Astrocyte (in vitro differentiated cells and primary cell): ENCODE data around the gene STEAP1. TPM values are rescaled to one million over a fixed set of nuclear protein-coding genes. Genes with fewer than 3 reads are reported as not detected.

Experiments
- DNase-seq: peaks from one replicate; pipeline ENCODE4 v3.0.0-alpha.2; 2010; ENCODE audit warnings: low read depth
- FAIRE-seq: peaks from 2 replicates; lab custom pipeline; 2011; peaks lifted over from hg19 to GRCh38; lab: Jason Lieb, UNC
- H2AFZ ChIP-seq: 2 replicates; pipeline ENCODE4 v1.6.0; 2012; ENCODE audit warnings: low read depth, low read length, inconsistent platforms
- H3K27ac ChIP-seq: 2 replicates; pipeline ENCODE4 v1.5.1; 2011; ENCODE audit warnings: low read depth, low read length, inconsistent platforms
- H3K27me3 ChIP-seq: 2 replicates; pipeline ENCODE4 v1.6.0; 2011; ENCODE audit warnings: low read length, inconsistent platforms; ENCODE audit not compliant: insufficient read depth
- H3K36me3 ChIP-seq: 2 replicates; pipeline ENCODE4 v1.5.1; 2011; ENCODE audit warnings: low read length, inconsistent platforms; ENCODE audit not compliant: insufficient read depth
- H3K4me1 ChIP-seq: 2 replicates; pipeline ENCODE4 v1.5.1; 2011; ENCODE audit warnings: low read length, inconsistent platforms; ENCODE audit not compliant: insufficient read depth
- H3K4me2 ChIP-seq: 2 replicates; pipeline ENCODE4 v1.6.0; 2012; ENCODE audit warnings: low read length, inconsistent platforms
- H3K4me3 ChIP-seq: 2 replicates; pipeline ENCODE4 v1.5.1; 2011; ENCODE audit warnings: low read depth, mild to moderate bottlenecking, low read length, inconsistent platforms; ENCODE audit not compliant: insufficient read depth
- H3K79me2 ChIP-seq: 2 replicates; pipeline ENCODE4 v1.6.0; 2012; ENCODE audit warnings: mild to moderate bottlenecking, low read length, inconsistent platforms; ENCODE audit not compliant: insufficient read depth
- H3K9ac ChIP-seq: 2 replicates; pipeline ENCODE4 v1.6.0; 2012; ENCODE audit warnings: mild to moderate bottlenecking, low read length, inconsistent platforms
- H3K9me3 ChIP-seq: 2 replicates; pipeline ENCODE4 v1.5.1; 2012; ENCODE audit warnings: low read depth, mild to moderate bottlenecking, low read length, inconsistent platforms; ENCODE audit not compliant: insufficient read depth
- H4K20me1 ChIP-seq: 2 replicates; pipeline ENCODE4 v1.6.0; 2012; ENCODE audit warnings: low read length, inconsistent platforms; ENCODE audit not compliant: insufficient read depth
- H3K27ac Mint-ChIP-seq: one replicate; pipeline ENCODE4 v1.8.0; 2021; ENCODE audit warnings: mild to moderate bottlenecking, mixed read lengths; ENCODE audit not compliant: unreplicated experiment
- H3K27me3 Mint-ChIP-seq: one replicate; pipeline ENCODE4 v1.8.0; 2021; ENCODE audit warnings: low read depth, mixed read lengths; ENCODE audit not compliant: unreplicated experiment
- H3K36me3 Mint-ChIP-seq: one replicate; pipeline ENCODE4 v1.8.0; 2021; ENCODE audit warnings: low read depth, mixed read lengths; ENCODE audit not compliant: unreplicated experiment
- H3K4me1 Mint-ChIP-seq: one replicate; pipeline ENCODE4 v1.8.0; 2021; ENCODE audit warnings: low read depth, mixed read lengths; ENCODE audit not compliant: unreplicated experiment
- H3K4me3 Mint-ChIP-seq: one replicate; pipeline ENCODE4 v1.8.0; 2021; ENCODE audit warnings: mild to moderate bottlenecking, moderate library complexity, mixed read lengths; ENCODE audit not compliant: unreplicated experiment
- H3K9me3 Mint-ChIP-seq: one replicate; pipeline ENCODE4 v1.8.0; 2021; ENCODE audit warnings: mild to moderate bottlenecking, mixed read lengths; ENCODE audit not compliant: unreplicated experiment
- EZH2 ChIP-seq: IDR thresholded peaks from 2 replicates; pipeline ENCODE4 v1.6.1; 2012; ENCODE audit warnings: mild to moderate bottlenecking, low read length, inconsistent platforms; ENCODE audit not compliant: insufficient read depth
- total RNA-seq: library from RNA; stranded (reverse); gene quantifications from 2 replicates; pipeline ENCODE4 v1.2.1, GENCODE V29; 2021
- TF ChIP-seq, protein P1 (sequence below): IDR thresholded peaks from 2 replicates; pipeline ENCODE4 v1.5.1; 2011; ENCODE audit warnings: low read depth, mild to moderate bottlenecking, inconsistent platforms, low read length, moderate library complexity; ENCODE audit not compliant: insufficient read depth

The STEAP1 gene
- total RNA-seq, 1 donor from 2014 or later: 6.2 TPM

DNA sequence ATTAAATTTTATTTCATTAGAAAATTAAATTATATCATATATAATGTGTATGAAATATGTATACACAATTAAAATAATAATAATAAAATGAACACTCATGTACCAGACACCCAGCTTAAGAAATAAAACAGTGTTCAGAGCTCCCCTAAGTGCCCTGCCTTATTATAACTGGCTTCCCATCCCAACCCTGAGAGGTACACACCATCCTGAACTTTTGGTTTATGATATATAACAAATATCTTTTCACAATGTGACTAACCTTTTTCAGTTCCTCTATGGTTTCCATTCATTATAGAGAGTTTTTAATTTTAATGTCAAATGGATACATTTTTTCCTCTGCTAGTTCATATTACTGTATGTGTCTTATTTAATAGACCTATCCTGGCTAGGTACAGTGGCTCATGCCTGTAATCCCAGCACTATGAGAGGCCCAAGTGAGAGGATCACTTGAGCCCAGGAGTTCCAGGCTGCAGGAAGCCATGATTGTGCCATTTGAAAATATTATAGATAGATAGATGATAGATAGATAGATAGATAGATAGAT is 33.3 kb downstream of the STEAP1 start:
- H3K27me3 ChIP-seq: no peaks in the 10 kb centered on the region
- no peak for TF ChIP-seq EZH2
- TF ChIP-seq, protein P1, sequence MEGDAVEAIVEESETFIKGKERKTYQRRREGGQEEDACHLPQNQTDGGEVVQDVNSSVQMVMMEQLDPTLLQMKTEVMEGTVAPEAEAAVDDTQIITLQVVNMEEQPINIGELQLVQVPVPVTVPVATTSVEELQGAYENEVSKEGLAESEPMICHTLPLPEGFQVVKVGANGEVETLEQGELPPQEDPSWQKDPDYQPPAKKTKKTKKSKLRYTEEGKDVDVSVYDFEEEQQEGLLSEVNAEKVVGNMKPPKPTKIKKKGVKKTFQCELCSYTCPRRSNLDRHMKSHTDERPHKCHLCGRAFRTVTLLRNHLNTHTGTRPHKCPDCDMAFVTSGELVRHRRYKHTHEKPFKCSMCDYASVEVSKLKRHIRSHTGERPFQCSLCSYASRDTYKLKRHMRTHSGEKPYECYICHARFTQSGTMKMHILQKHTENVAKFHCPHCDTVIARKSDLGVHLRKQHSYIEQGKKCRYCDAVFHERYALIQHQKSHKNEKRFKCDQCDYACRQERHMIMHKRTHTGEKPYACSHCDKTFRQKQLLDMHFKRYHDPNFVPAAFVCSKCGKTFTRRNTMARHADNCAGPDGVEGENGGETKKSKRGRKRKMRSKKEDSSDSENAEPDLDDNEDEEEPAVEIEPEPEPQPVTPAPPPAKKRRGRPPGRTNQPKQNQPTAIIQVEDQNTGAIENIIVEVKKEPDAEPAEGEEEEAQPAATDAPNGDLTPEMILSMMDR: no peak
- H3K4me2 ChIP-seq: no peak overlapping the region
- H3K27ac Mint-ChIP-seq: no peak overlapping the region
- no peaks in the 10 kb centered on the region for H3K36me3 ChIP-seq
- no peaks in the 10 kb centered on the region for H3K36me3 Mint-ChIP-seq
- no peak overlapping the region for H3K4me3 ChIP-seq
- no peaks in the 10 kb centered on the region for H3K4me1 ChIP-seq
- DNase-seq (no peak), FAIRE-seq (no peak)
- H3K27me3 Mint-ChIP-seq: no peaks in the 10 kb centered on the region
- H4K20me1 ChIP-seq: no peaks in the 10 kb centered on the region
- no peak overlapping the region for H2AFZ ChIP-seq
- H3K4me1 Mint-ChIP-seq: no peaks in the 10 kb centered on the region
- H3K27ac ChIP-seq: no peak overlapping the region
- H3K9me3 Mint-ChIP-seq: peaks cover 5% of the 10 kb centered on the region
- no peak overlapping the region for H3K4me3 Mint-ChIP-seq
- H3K79me2 ChIP-seq: no peaks in the 10 kb centered on the region
- no peaks in the 10 kb centered on the region for H3K9me3 ChIP-seq
- H3K9ac ChIP-seq: no peak overlapping the region

DNA sequence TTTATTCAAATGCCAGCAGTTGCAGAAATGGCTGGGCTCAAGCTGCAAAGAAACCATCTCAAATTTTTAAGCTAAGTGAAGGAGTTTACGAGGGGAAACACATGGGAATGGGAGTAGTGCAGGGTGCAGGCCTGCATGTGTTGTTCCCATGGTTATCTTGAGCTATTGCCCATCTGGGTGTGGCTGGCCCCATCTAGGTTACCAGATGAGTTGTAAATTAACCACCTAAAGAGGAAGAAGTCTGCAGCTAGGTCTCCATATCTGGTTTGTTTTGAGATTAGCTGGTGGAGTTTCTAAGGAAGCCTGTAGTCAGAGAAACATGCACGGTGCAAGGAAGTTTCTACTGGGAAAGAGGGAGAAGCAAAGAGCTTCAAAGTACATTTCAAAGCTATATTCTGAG is 34.0 kb downstream of the STEAP1 start:
- Histone ChIP-seq H3K9ac (no peak overlapping the region), H3K9me3 (no peaks in the 10 kb centered on the region), H3K79me2 (no peaks in the 10 kb centered on the region), H4K20me1 (no peaks in the 10 kb centered on the region), H3K4me1 (no peaks in the 10 kb centered on the region), H3K27me3 (no peaks in the 10 kb centered on the region), H3K36me3 (no peaks in the 10 kb centered on the region), H3K4me2 (no peak overlapping the region), H3K4me3 (no peak overlapping the region), H3K27ac (no peak overlapping the region), H2AFZ (no peak overlapping the region)
- H3K27ac Mint-ChIP-seq: no peak overlapping the region
- H3K36me3 Mint-ChIP-seq: no peaks in the 10 kb centered on the region
- no peak overlapping the region for H3K4me3 Mint-ChIP-seq
- peaks cover 5% of the 10 kb centered on the region for H3K9me3 Mint-ChIP-seq
- H3K4me1 Mint-ChIP-seq: peaks cover 3% of the 10 kb centered on the region
- DNase-seq (no peak), FAIRE-seq (no peak)
- no peak for TF ChIP-seq EZH2
- TF ChIP-seq, protein P1: no peak
- no peaks in the 10 kb centered on the region for H3K27me3 Mint-ChIP-seq

DNA sequence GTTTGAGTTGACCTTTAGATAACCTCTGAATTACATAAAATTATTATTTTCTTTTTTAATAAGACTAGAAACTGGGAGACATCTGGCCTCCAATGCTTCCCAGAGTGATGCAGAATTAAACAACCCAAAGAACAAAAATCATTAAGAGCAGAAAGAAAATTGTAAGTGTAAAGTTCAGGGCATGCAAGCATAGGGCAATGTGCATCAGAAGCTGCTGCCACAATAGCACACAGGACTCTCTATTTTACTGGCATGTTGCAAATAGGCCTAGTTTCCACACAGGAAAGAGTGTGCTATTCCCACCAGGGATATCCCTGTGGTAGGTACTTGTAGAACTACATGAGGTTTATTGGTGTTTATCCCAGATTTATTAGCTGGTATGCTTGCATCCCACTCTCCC is 36.7 kb downstream of the STEAP1 start:
- Histone ChIP-seq H3K9ac (no peak overlapping the region), H3K4me1 (no peaks in the 10 kb centered on the region), H3K36me3 (no peaks in the 10 kb centered on the region), H3K27me3 (no peaks in the 10 kb centered on the region), H3K27ac (no peak overlapping the region), H4K20me1 (no peaks in the 10 kb centered on the region), H2AFZ (no peak overlapping the region), H3K4me3 (no peak overlapping the region), H3K4me2 (no peak overlapping the region), H3K79me2 (no peaks in the 10 kb centered on the region), H3K9me3 (no peaks in the 10 kb centered on the region)
- Mint-ChIP-seq H3K4me1 (peaks cover 3% of the 10 kb centered on the region), H3K9me3 (peaks cover 5% of the 10 kb centered on the region), H3K27me3 (no peaks in the 10 kb centered on the region), H3K4me3 (no peak overlapping the region), H3K36me3 (no peaks in the 10 kb centered on the region), H3K27ac (no peak overlapping the region)
- FAIRE-seq (no peak), DNase-seq (no peak)
- TF ChIP-seq EZH2: no peak
- TF ChIP-seq, protein P1: no peak
